GM12864 (cell line): Measurements from ENCODE around the gene BBX.

Experiments used
- DNase-seq: peaks from one replicate; pipeline ENCODE4 v3.0.0-alpha.2; 2011; ENCODE audit warnings: low read depth
- H3K4me3 ChIP-seq: 2 replicates; pipeline ENCODE4 v1.5.1; 2011; ENCODE audit warnings: mild to moderate bottlenecking, low read depth, low read length, control low read depth
- TF ChIP-seq, protein P1 (sequence below): IDR thresholded peaks from 2 replicates; pipeline ENCODE4 v1.5.1; 2011; ENCODE audit warnings: low read depth, mild to moderate bottlenecking, moderate library complexity, low read length, control low read depth, inconsistent platforms; ENCODE audit errors: missing control alignments

Gene BBX

DNA sequence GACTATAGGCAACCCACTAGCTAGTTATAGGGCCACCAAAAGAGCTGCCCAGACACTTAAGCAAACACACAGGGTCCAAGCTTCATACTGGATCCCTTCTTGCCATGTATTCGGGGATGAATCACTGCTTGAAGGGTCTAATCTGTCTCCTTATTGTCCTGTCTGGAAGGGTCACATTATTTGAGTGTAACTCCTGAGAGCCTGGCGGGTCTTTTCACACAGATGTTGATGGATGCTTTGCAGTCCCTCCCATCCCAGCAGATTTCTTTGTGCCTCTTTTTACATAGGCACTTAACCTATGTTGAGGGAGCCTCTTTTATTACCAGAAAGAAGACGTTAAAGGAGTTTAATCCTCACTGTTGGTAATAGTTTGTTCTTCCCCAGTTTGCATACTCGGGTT is 56.6 kb downstream of the BBX start:
- TF ChIP-seq, protein P1, sequence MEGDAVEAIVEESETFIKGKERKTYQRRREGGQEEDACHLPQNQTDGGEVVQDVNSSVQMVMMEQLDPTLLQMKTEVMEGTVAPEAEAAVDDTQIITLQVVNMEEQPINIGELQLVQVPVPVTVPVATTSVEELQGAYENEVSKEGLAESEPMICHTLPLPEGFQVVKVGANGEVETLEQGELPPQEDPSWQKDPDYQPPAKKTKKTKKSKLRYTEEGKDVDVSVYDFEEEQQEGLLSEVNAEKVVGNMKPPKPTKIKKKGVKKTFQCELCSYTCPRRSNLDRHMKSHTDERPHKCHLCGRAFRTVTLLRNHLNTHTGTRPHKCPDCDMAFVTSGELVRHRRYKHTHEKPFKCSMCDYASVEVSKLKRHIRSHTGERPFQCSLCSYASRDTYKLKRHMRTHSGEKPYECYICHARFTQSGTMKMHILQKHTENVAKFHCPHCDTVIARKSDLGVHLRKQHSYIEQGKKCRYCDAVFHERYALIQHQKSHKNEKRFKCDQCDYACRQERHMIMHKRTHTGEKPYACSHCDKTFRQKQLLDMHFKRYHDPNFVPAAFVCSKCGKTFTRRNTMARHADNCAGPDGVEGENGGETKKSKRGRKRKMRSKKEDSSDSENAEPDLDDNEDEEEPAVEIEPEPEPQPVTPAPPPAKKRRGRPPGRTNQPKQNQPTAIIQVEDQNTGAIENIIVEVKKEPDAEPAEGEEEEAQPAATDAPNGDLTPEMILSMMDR, result no peak
- no peak overlapping the region for H3K4me3 ChIP-seq
- no peak for DNase-seq

DNA sequence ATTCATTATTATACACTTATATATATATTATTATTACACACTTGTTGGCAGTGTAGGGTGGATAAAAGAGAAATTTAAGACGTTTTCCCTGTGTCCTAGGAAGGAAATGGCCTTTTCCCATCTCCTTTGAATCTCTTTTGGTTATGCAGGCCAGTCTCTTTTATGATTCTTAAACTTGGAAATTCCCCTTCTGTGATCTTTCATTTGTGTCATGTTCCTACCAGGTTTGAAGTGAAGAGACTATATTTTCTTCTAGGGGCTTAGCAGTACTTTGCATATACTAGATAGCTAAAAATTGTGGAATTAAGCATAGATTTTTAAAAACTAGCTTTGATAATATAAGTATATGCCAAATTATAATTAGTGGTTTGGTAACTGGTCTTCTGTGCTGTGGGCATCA is 58.5 kb downstream of the BBX start:
- TF ChIP-seq, protein P1, result no peak
- no peak overlapping the region for H3K4me3 ChIP-seq
- no peak for DNase-seq

DNA sequence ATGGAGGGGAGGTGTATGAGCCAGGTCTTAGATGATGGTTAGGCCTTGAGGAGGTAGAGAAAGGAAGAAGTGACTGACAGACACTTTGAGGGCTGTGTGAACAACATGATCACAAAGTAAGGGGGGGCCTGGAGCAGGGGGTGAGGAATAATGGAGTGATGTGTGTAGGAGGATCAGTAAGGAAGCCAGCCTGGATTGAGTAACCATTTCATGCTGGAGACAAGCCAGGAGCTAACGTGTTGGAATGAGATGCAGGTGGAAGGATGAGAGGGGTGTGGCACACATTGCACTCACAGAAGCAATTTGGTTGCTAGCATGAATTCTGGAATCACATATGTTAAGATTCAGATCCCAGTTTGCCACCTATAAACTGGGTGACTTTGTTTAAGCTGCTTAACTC is 65.5 kb downstream of the BBX start:
- no peak overlapping the region for H3K4me3 ChIP-seq
- TF ChIP-seq, protein P1, result no peak
- DNase-seq, result no peak

DNA sequence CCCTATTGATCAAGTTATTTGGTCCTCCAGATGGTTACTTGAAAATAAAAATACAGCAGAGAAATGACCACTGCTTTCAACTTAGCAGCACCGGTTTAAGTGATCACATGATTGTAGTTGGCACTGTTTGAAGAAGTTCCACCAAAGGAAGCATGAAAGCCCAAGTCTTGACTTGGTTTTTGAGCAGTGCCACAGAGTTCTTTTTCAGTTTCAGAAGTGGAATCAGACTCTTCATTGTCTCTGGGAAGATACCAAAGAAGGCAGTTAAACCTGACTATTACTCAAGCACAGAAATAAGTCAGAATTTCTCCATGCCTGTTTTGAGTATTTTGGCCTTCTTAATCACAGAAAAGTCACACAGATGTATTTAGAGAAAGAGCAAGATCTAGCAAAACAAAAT is 66.7 kb downstream of the BBX start:
- no peak for DNase-seq
- H3K4me3 ChIP-seq, result no peak overlapping the region
- TF ChIP-seq, protein P1, result no peak

DNA sequence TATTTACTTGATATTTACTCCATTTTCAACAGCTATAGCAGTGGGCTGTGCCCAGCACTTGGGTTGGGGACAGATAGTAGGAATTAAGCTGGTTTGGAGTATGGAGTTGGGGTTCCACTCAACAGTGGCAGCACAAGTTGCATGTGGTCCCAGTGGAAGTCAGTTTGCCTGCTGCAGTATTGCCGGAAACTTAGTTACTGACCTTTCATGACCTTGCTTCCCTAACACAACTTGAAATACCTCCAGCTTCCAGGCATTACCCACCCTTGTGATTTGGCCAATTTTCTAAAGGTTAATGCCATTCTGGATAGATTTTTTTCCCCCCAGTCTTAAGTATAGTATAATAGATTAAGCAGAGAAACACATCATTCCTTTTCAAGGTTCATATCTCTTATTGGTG is 68.0 kb downstream of the BBX start:
- DNase-seq, result no peak
- TF ChIP-seq, protein P1, result no peak
- H3K4me3 ChIP-seq, result no peak overlapping the region

DNA sequence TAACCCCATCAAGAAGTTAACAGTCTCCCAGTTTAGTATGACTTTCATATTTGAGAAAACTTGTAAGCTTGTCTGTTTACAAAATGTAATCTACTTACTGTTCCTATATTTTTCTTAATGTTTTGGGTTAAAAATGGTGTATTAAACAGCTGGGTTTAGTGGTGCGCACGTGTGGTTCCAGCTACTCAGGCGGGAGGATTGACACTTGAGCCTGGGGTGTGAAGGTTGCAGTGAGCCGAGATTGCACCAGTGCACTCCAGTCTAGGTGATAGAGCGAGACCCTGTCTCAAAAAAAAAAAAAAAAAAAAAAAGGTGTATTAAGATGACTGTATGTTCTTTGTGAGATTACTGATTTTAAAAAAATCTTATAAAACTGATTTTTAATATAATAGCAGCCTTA is 69.3 kb downstream of the BBX start:
- DNase-seq, result no peak
- H3K4me3 ChIP-seq, result no peak overlapping the region
- TF ChIP-seq, protein P1, result no peak

DNA sequence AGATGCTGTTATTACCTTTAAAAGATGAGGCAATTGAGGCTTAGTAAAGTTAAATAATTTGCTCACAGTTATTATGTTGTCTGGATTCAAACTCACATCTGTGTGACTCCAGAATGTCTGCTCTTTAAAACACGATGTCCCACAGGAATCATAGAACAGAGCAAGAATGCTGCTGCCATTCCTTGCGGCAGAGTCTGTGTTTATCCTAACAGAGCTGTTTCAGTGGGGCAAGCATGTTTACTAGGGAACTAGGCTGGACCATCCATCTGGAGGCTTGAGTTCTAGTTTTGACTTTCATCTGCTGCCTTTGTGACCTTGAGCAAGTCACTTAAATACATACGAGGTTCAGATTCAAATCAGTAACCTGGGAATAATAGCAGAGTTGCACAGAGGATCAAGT is 72.1 kb downstream of the BBX start:
- TF ChIP-seq, protein P1, result no peak
- no peak for DNase-seq
- no peak overlapping the region for H3K4me3 ChIP-seq
